Astrocyte (in vitro differentiated cells and primary cell): ENCODE data around the gene IPPK. TPM values are rescaled to one million over a fixed set of nuclear protein-coding genes. Genes with fewer than 3 reads are reported as not detected.

Source experiments
- DNase-seq: peaks from one replicate; pipeline ENCODE4 v3.0.0-alpha.2; 2010; ENCODE audit warnings: low read depth
- FAIRE-seq: peaks from 2 replicates; lab custom pipeline; 2011; peaks lifted over from hg19 to GRCh38; lab: Jason Lieb, UNC
- H2AFZ ChIP-seq: 2 replicates; pipeline ENCODE4 v1.6.0; 2012; ENCODE audit warnings: low read depth, low read length, inconsistent platforms
- H3K27ac ChIP-seq: 2 replicates; pipeline ENCODE4 v1.5.1; 2011; ENCODE audit warnings: low read depth, low read length, inconsistent platforms
- H3K27me3 ChIP-seq: 2 replicates; pipeline ENCODE4 v1.6.0; 2011; ENCODE audit warnings: low read length, inconsistent platforms; ENCODE audit not compliant: insufficient read depth
- H3K36me3 ChIP-seq: 2 replicates; pipeline ENCODE4 v1.5.1; 2011; ENCODE audit warnings: low read length, inconsistent platforms; ENCODE audit not compliant: insufficient read depth
- H3K4me1 ChIP-seq: 2 replicates; pipeline ENCODE4 v1.5.1; 2011; ENCODE audit warnings: low read length, inconsistent platforms; ENCODE audit not compliant: insufficient read depth
- H3K4me2 ChIP-seq: 2 replicates; pipeline ENCODE4 v1.6.0; 2012; ENCODE audit warnings: low read length, inconsistent platforms
- H3K4me3 ChIP-seq: 2 replicates; pipeline ENCODE4 v1.5.1; 2011; ENCODE audit warnings: low read depth, mild to moderate bottlenecking, low read length, inconsistent platforms; ENCODE audit not compliant: insufficient read depth
- H3K79me2 ChIP-seq: 2 replicates; pipeline ENCODE4 v1.6.0; 2012; ENCODE audit warnings: mild to moderate bottlenecking, low read length, inconsistent platforms; ENCODE audit not compliant: insufficient read depth
- H3K9ac ChIP-seq: 2 replicates; pipeline ENCODE4 v1.6.0; 2012; ENCODE audit warnings: mild to moderate bottlenecking, low read length, inconsistent platforms
- H3K9me3 ChIP-seq: 2 replicates; pipeline ENCODE4 v1.5.1; 2012; ENCODE audit warnings: low read depth, mild to moderate bottlenecking, low read length, inconsistent platforms; ENCODE audit not compliant: insufficient read depth
- H4K20me1 ChIP-seq: 2 replicates; pipeline ENCODE4 v1.6.0; 2012; ENCODE audit warnings: low read length, inconsistent platforms; ENCODE audit not compliant: insufficient read depth
- H3K27ac Mint-ChIP-seq: one replicate; pipeline ENCODE4 v1.8.0; 2021; ENCODE audit warnings: mild to moderate bottlenecking, mixed read lengths; ENCODE audit not compliant: unreplicated experiment
- H3K27me3 Mint-ChIP-seq: one replicate; pipeline ENCODE4 v1.8.0; 2021; ENCODE audit warnings: low read depth, mixed read lengths; ENCODE audit not compliant: unreplicated experiment
- H3K36me3 Mint-ChIP-seq: one replicate; pipeline ENCODE4 v1.8.0; 2021; ENCODE audit warnings: low read depth, mixed read lengths; ENCODE audit not compliant: unreplicated experiment
- H3K4me1 Mint-ChIP-seq: one replicate; pipeline ENCODE4 v1.8.0; 2021; ENCODE audit warnings: low read depth, mixed read lengths; ENCODE audit not compliant: unreplicated experiment
- H3K4me3 Mint-ChIP-seq: one replicate; pipeline ENCODE4 v1.8.0; 2021; ENCODE audit warnings: mild to moderate bottlenecking, moderate library complexity, mixed read lengths; ENCODE audit not compliant: unreplicated experiment
- H3K9me3 Mint-ChIP-seq: one replicate; pipeline ENCODE4 v1.8.0; 2021; ENCODE audit warnings: mild to moderate bottlenecking, mixed read lengths; ENCODE audit not compliant: unreplicated experiment
- CTCF ChIP-seq: IDR thresholded peaks from 2 replicates; pipeline ENCODE4 v1.5.1; 2011; ENCODE audit warnings: low read depth, mild to moderate bottlenecking, inconsistent platforms, low read length, moderate library complexity; ENCODE audit not compliant: insufficient read depth
- EZH2 ChIP-seq: IDR thresholded peaks from 2 replicates; pipeline ENCODE4 v1.6.1; 2012; ENCODE audit warnings: mild to moderate bottlenecking, low read length, inconsistent platforms; ENCODE audit not compliant: insufficient read depth
- total RNA-seq: library from RNA; stranded (reverse); gene quantifications from 2 replicates; pipeline ENCODE4 v1.2.1, GENCODE V29; 2021

Gene IPPK
- total RNA-seq, 1 donor from 2014 or later: 14.1 TPM

- no peak for FAIRE-seq
Measured at GRCh38 chr9:92592946-92593861, 76.7 kb downstream of the IPPK start.

GRCh38 chr9:92592537-92592936 lies 77.4 kb downstream of the IPPK start:
- Mint-ChIP-seq H3K27ac (no peak overlapping the region), H3K4me1 (peaks cover 3% of the 10 kb centered on the region), H3K27me3 (no peaks in the 10 kb centered on the region), H3K9me3 (no peaks in the 10 kb centered on the region), H3K36me3 (no peaks in the 10 kb centered on the region), H3K4me3 (no peak overlapping the region)
- Histone ChIP-seq H3K4me3 (no peak overlapping the region), H2AFZ (no peak overlapping the region), H3K27ac (no peak overlapping the region), H4K20me1 (no peaks in the 10 kb centered on the region), H3K9me3 (no peaks in the 10 kb centered on the region), H3K9ac (no peak overlapping the region), H3K4me1 (no peaks in the 10 kb centered on the region), H3K36me3 (no peaks in the 10 kb centered on the region), H3K27me3 (no peaks in the 10 kb centered on the region), H3K4me2 (no peak overlapping the region), H3K79me2 (no peaks in the 10 kb centered on the region)
- no peak for FAIRE-seq
- no peak for TF ChIP-seq CTCF
- TF ChIP-seq EZH2: no peak
- no peak for DNase-seq

More at GRCh38 chr9:92592946-92593861, 76.7 kb downstream of the IPPK start:
- Mint-ChIP-seq H3K27ac (no peak overlapping the region), H3K4me3 (no peak overlapping the region), H3K36me3 (no peaks in the 10 kb centered on the region), H3K9me3 (no peaks in the 10 kb centered on the region), H3K27me3 (no peaks in the 10 kb centered on the region), H3K4me1 (peaks cover 3% of the 10 kb centered on the region)
- Histone ChIP-seq H2AFZ (no peak overlapping the region), H3K27me3 (no peaks in the 10 kb centered on the region), H3K4me1 (no peaks in the 10 kb centered on the region), H3K36me3 (no peaks in the 10 kb centered on the region), H3K27ac (no peak overlapping the region), H3K4me2 (no peak overlapping the region), H4K20me1 (no peaks in the 10 kb centered on the region), H3K79me2 (no peaks in the 10 kb centered on the region), H3K4me3 (no peak overlapping the region), H3K9me3 (no peaks in the 10 kb centered on the region), H3K9ac (no peak overlapping the region)
- TF ChIP-seq EZH2 (no peak), CTCF (no peak)
- DNase-seq: peak; percentile 45

GRCh38 chr9:92590377-92590776 lies 79.6 kb downstream of the IPPK start:
- Histone ChIP-seq H3K36me3 (no peaks in the 10 kb centered on the region), H3K9ac (no peak overlapping the region), H3K4me3 (no peak overlapping the region), H2AFZ (no peak overlapping the region), H3K27ac (no peak overlapping the region), H3K4me2 (no peak overlapping the region), H3K4me1 (no peaks in the 10 kb centered on the region), H3K79me2 (no peaks in the 10 kb centered on the region), H3K27me3 (no peaks in the 10 kb centered on the region), H4K20me1 (no peaks in the 10 kb centered on the region), H3K9me3 (no peaks in the 10 kb centered on the region)
- peaks cover 4% of the 10 kb centered on the region for H3K36me3 Mint-ChIP-seq
- peaks cover 3% of the 10 kb centered on the region for H3K4me1 Mint-ChIP-seq
- no peak for TF ChIP-seq CTCF
- no peak for TF ChIP-seq EZH2
- H3K4me3 Mint-ChIP-seq: no peak overlapping the region
- no peak for FAIRE-seq
- peaks cover 6% of the 10 kb centered on the region for H3K9me3 Mint-ChIP-seq
- no peaks in the 10 kb centered on the region for H3K27me3 Mint-ChIP-seq
- peak; percentile 31 for DNase-seq
- H3K27ac Mint-ChIP-seq: no peak overlapping the region
